Astrocyte of the spinal cord (primary cell): ENCODE data around the gene RHOV.

Experiments used
- DNase-seq: peaks from one replicate; pipeline ENCODE4 v3.0.0; 2011; ENCODE audit warnings: low read depth, low spot score
- H3K4me3 ChIP-seq: 2 replicates; pipeline ENCODE4 v1.5.1; 2011; ENCODE audit warnings: low read depth, mild to moderate bottlenecking, low read length, moderate library complexity
- CTCF ChIP-seq: IDR thresholded peaks from 2 replicates; pipeline ENCODE4 v1.5.1; 2012; ENCODE audit warnings: low read depth, mild to moderate bottlenecking, low read length, inconsistent platforms
- in situ Hi-C: cut with HindIII; loops from 2 replicates; pipeline ENCODE4 v1.10.0; 2017; ENCODE audit warnings: low sequenced_read_pairs

The RHOV gene

GRCh38 chr15:40838756-40839155 lies 35.3 kb downstream of the RHOV start:
- in situ Hi-C loops: no loop called here
- TF ChIP-seq CTCF: no peak
- no peak overlapping the region for H3K4me3 ChIP-seq
- no peak for DNase-seq

- no peak for DNase-seq
- in situ Hi-C loops: no loop called here
- no peak overlapping the region for H3K4me3 ChIP-seq
- TF ChIP-seq CTCF: no peak
Measured at GRCh38 chr15:40836020-40836419, 38.0 kb downstream of the RHOV start.

GRCh38 chr15:40832903-40833302 lies 41.1 kb downstream of the RHOV start:
- DNase-seq: no peak
- TF ChIP-seq CTCF: no peak
- in situ Hi-C loops: no loop called here
- no peak overlapping the region for H3K4me3 ChIP-seq

- no peak for TF ChIP-seq CTCF
- in situ Hi-C loops: no loop called here
- DNase-seq: no peak
- no peak overlapping the region for H3K4me3 ChIP-seq
Measured at GRCh38 chr15:40831861-40832260, 42.2 kb downstream of the RHOV start.

- no peak for DNase-seq
- TF ChIP-seq CTCF: no peak
- in situ Hi-C loops: no loop called here
- H3K4me3 ChIP-seq: no peak overlapping the region
Measured at GRCh38 chr15:40830884-40831283, 43.1 kb downstream of the RHOV start.

- no peak for DNase-seq
- no peak for TF ChIP-seq CTCF
- in situ Hi-C loops: no loop called here
- H3K4me3 ChIP-seq: no peak overlapping the region
Measured at GRCh38 chr15:40829115-40829514, 44.9 kb downstream of the RHOV start.

GRCh38 chr15:40828447-40829036 lies 45.5 kb downstream of the RHOV start, which contains the start of gene PPP1R14D:
Gene PPP1R14D, minus strand, starts transcription at chr15:40828708. Its CDS starts 67 bp downstream, at chr15:40828641.
- no peak for DNase-seq
- in situ Hi-C loops: no loop called here
- no peak for TF ChIP-seq CTCF
- H3K4me3 ChIP-seq: no peak within 1 kb of the TSS
